GM12878 (cell line): ENCODE data around the gene LIMCH1. TPM values are rescaled to one million over a fixed set of nuclear protein-coding genes. Genes with fewer than 3 reads are reported as not detected.

ENCODE experiments used
- ATAC-seq: fragments of 200-7000 bp; cut with Tn5 transposase; 3 replicates; pipeline ENCODE4 v1.9.1; 2020; ENCODE audit warnings: mild to moderate bottlenecking, moderate library complexity
- BruUV-seq: library from RNA; stranded (reverse); fragments of 400-500 nt; replicated peaks from 2 replicates; lab custom pipeline; 2021; lab: Mats Ljungman, UMichigan
- CTCF ChIA-PET: fragments of 300-600 bp; sonication (Branson Sonifier 250); formaldehyde crosslinking; extraction: SDS; loops from one replicate; lab custom pipeline; 2021; ENCODE audit warnings: inconsistent platforms; lab: Yijun Ruan, JAX
- POLR2A ChIA-PET: fragments of 350-600 bp; formaldehyde crosslinking; extraction: SDS; loops from one replicate; lab custom pipeline; 2021; ENCODE audit warnings: inconsistent platforms; lab: Charles Lee
- RAD21 ChIA-PET: fragments of 300-600 bp; sonication (Branson Sonifier 250); formaldehyde crosslinking; loops from one replicate; lab custom pipeline; 2023; ENCODE audit warnings: antibody characterized with exemption; ENCODE audit not compliant: unreplicated experiment; lab: Charles Lee
- SMC1A ChIA-PET: fragments of 300-600 bp; sonication (Branson Sonifier 250); formaldehyde crosslinking; loops from one replicate; lab custom pipeline; 2023; ENCODE audit not compliant: unreplicated experiment, uncharacterized antibody; lab: Charles Lee
- DNase-seq: peaks from one replicate; pipeline ENCODE4 v3.0.0-alpha.2; 2011; ENCODE audit warnings: low read depth, low spot score
- FAIRE-seq: peaks from 3 replicates; lab custom pipeline; 2011; peaks lifted over from hg19 to GRCh38; lab: Jason Lieb, UNC
- H2AFZ ChIP-seq: 2 replicates; pipeline ENCODE4 v1.6.0; 2011; ENCODE audit warnings: low read depth, low read length, control low read depth; ENCODE audit not compliant: control insufficient read depth
- H3K27ac ChIP-seq: 2 replicates; pipeline ENCODE4 v1.5.1; 2011; ENCODE audit warnings: control low read depth; ENCODE audit not compliant: control insufficient read depth, insufficient read depth
- H3K27me3 ChIP-seq, 2 experiments: replicated peaks in 1 of 2; 2 replicates each; pipeline versions ENCODE4 v1.6.0 to v1.6.1; 2011; ENCODE audit warnings: low read length in 1 of 2; ENCODE audit not compliant: control insufficient read depth in 2 of 2, insufficient read depth in 2 of 2
- H3K36me3 ChIP-seq, 2 experiments: 2 replicates each; pipeline ENCODE4 v1.5.1; 2011; ENCODE audit warnings: low read length in 1 of 2; ENCODE audit not compliant: control insufficient read depth in 2 of 2, insufficient read depth in 2 of 2
- H3K4me1 ChIP-seq: 2 replicates; pipeline ENCODE4 v1.6.1; 2011; ENCODE audit warnings: mild to moderate bottlenecking, low read length, moderate library complexity, mixed read lengths; ENCODE audit not compliant: control insufficient read depth, insufficient read depth
- H3K4me2 ChIP-seq: 2 replicates; pipeline ENCODE4 v1.6.0; 2011; ENCODE audit warnings: control low read depth; ENCODE audit not compliant: control insufficient read depth, insufficient read depth
- H3K4me3 ChIP-seq: fragments of 200-600 bp; sonication (generic); 2 replicates; pipeline ENCODE4 v1.5.1; 2016
- H3K79me2 ChIP-seq: 2 replicates; pipeline ENCODE4 v1.6.0; 2011; ENCODE audit warnings: low read length; ENCODE audit not compliant: control insufficient read depth, insufficient read depth
- H3K9ac ChIP-seq: 2 replicates; pipeline ENCODE4 v1.8.0; 2011; ENCODE audit warnings: low read length, control low read depth, mixed read lengths; ENCODE audit not compliant: control insufficient read depth, insufficient read depth
- H3K9me3 ChIP-seq: replicated peaks from 3 replicates; pipeline ENCODE4 v1.5.1; 2011; ENCODE audit warnings: mild to moderate bottlenecking, low read length; ENCODE audit not compliant: control insufficient read depth, insufficient read depth
- H4K20me1 ChIP-seq: 2 replicates; pipeline ENCODE4 v1.6.0; 2011; ENCODE audit not compliant: control insufficient read depth, insufficient read depth
- ETV6 ChIP-seq, 2 experiments: fragments of 450-650 bp in 1 of 2; IDR thresholded peaks in 1 of 2; conservative IDR thresholded peaks in 1 of 2; 2 replicates each; pipeline ENCODE4 v1.6.1; 2014; ENCODE audit warnings: antibody characterized with exemption in 1 of 2, borderline replicate concordance in 1 of 2, low read depth in 1 of 2, mild to moderate bottlenecking in 1 of 2, moderate library complexity in 1 of 2
- MYC ChIP-seq: IDR thresholded peaks from 2 replicates; pipeline ENCODE4 v1.6.1; 2011; ENCODE audit warnings: mild to moderate bottlenecking, low read length, moderate library complexity, inconsistent platforms; ENCODE audit not compliant: insufficient read depth, insufficient replicate concordance, insufficient read length, severe bottlenecking
- TBL1XR1 ChIP-seq: IDR thresholded peaks from 2 replicates; pipeline ENCODE4 v1.6.1; 2012; ENCODE audit warnings: low read depth, low read length, improper control_type of control experiment
- TCF3 ChIP-seq: IDR thresholded peaks from 2 replicates; pipeline ENCODE4 v1.6.1; 2012; ENCODE audit warnings: low read depth, mild to moderate bottlenecking, low read length, borderline replicate concordance; ENCODE audit not compliant: insufficient read depth
- ZNF274 ChIP-seq: IDR thresholded peaks from one replicate; pipeline ENCODE4 v1.8.0; 2011; ENCODE audit not compliant: insufficient read length, insufficient read depth
- ZNF592 ChIP-seq: fragments of 450-650 bp; IDR thresholded peaks from 2 replicates; pipeline ENCODE4 v1.6.1; 2017; ENCODE audit warnings: mild to moderate bottlenecking, moderate library complexity
- WGBS: methylation state at CpG from one replicate; pipeline ENCODE4 v1.1.6; 2016; ENCODE audit warnings: low lambda C conversion rate; ENCODE audit not compliant: insufficient replicate concordance, insufficient coverage; ENCODE audit errors: missing lambda C conversion rate; 5-methylcytosine and 5-hydroxymethylcytosine counted together
- in situ Hi-C: fragments of 300-500 bp; cut with MboI; formaldehyde crosslinking; loops from 9 replicates; pipeline ENCODE4 v1.14.3; 2018; ENCODE audit warnings: mixed read lengths
- intact Hi-C: fragments of 100-400 bp; cut with micrococcal nuclease; formaldehyde crosslinking; loops from one replicate; pipeline ENCODE4 v1.14.2; 2022; ENCODE audit not compliant: unreplicated experiment
- polyA plus RNA-seq, 11 experiments: library from polyadenylated mRNA; depleted of rRNA in 4 of 11; unstranded in 6 of 11; stranded (reverse) in 5 of 11; fragments of >200 nt; fragmentation: Nextera tagmentation in 4 of 11; fragmentation: Illumina TruSeq in 1 of 11; extraction: Ambion mirVana in 4 of 11; extraction: Trizol in 1 of 11; gene quantifications; 1 replicate in 1 of 11; 2 replicates in 10 of 11; pipeline versions ENCODE4 v1.2.1 to v1.2.3, GENCODE V29; 2011 to 2016; ENCODE audit warnings: inconsistent platforms in 2 of 11, missing spikeins in 2 of 11, low read depth in 1 of 11
- total RNA-seq, 4 experiments: library from RNA; depleted of rRNA in 3 of 4; stranded (reverse); fragments of >200 nt in 3 of 4; fragmentation: Illumina TruSeq in 1 of 4; extraction: Trizol in 1 of 4; gene quantifications; 2 replicates each; pipeline versions ENCODE4 v1.2.1 to v1.2.3, GENCODE V29; 2013 to 2021

The LIMCH1 gene
- total and polyA plus RNA-seq, 10 of the 15 experiments (the other 5 are each of a cell fraction or from before 2014, with no cell fraction given): 0.07 to 0.15 TPM; not detected in 8

DNA sequence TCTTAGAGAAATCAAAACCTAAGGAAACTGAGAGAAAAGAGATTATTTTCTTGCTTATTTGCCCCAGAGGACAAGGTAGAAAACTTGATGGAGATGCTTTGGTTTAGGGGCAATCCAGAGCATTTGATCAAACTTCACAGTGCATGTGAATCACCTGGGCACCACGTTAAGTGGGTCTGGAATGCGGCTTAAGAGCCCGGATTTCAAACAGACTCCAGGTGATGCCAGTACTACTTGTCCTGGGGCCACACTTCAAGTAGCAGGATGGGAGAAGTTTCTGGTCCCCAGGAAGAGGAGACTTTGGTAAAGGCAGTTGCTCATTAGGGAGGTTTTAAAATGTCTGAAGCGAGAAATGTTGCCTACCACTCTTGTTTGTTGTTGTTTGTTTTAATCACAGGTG is 158.8 kb downstream of the LIMCH1 start (continued):
- no peak for TF ChIP-seq TBL1XR1
- no peak for TF ChIP-seq TCF3
- TF ChIP-seq MYC: no peak

DNA sequence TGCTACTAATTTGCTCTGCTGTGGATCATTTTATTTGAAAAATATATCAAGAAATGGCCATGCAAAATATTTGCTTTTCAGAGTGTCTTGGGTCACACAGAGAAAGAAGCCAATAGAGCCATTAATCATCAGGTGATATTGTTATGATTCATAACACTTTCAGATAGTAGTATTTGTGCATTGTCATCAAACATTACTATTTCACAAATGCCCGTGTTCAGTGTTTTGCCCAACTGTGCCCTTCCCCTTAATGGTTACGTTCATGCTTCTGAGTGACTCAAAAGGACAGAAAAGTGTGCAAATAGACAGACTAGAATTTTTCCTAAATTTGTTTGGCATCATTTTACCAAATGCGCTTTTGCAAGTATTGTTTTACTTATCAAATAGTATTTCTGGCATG is 164.0 kb downstream of the LIMCH1 start:
- WGBS: 33% methylated on average over 3 of the region's 3 CpGs
- no peak overlapping the region for H3K27ac ChIP-seq
- FAIRE-seq (no peak), ATAC-seq (no peak), DNase-seq (no peak)
- no peaks in the 10 kb centered on the region for H3K36me3 ChIP-seq
- no peaks in the 10 kb centered on the region for H4K20me1 ChIP-seq
- ChIA-PET POLR2A (no interaction called here), CTCF (interaction anchor here (1.0 to 1.5 kb wide), 2 partner anchors 9 to 185 kb away, joined by 4 to 8 read pairs; no protein-coding TSS in a partner anchor), RAD21 (no interaction called here), SMC1A (interaction anchor here (1.7 kb wide), 1 partner anchor 181 kb away, joined by 4 read pairs; no protein-coding TSS in a partner anchor)
- no peaks in the 10 kb centered on the region for H3K79me2 ChIP-seq
- no peaks in the 10 kb centered on the region for H3K4me1 ChIP-seq
- H3K27me3 ChIP-seq: 0 out of 4 replicates have a peak, but pooled peaks cover 0 to 1% of the 10 kb centered on the region in 2 experiments
- in situ Hi-C loops: no loop called here
- no peak overlapping the region for H3K4me2 ChIP-seq
- H3K9ac ChIP-seq: no peak overlapping the region
- no TSS peak for BruUV-seq
- no peaks in the 10 kb centered on the region for H3K9me3 ChIP-seq
- no peak for TF ChIP-seq ZNF592
- no peak for TF ChIP-seq ZNF274
- no peak for TF ChIP-seq ETV6 (conservative IDR thresholded peaks at IDR 0.05 in 1 of 2, IDR thresholded peaks at IDR 0.05 in 1 of 2; ENCODE audit: borderline replicate concordance in 1 of 2, low read depth in 1 of 2)
- intact Hi-C loops: no loop called here
- H3K4me3 ChIP-seq: no peak overlapping the region
- no peak overlapping the region for H2AFZ ChIP-seq
